GM18526 (cell line): ENCODE results near the gene MCC.

Experiments
- POLR2A ChIP-seq: IDR thresholded peaks from 3 replicates; pipeline ENCODE4 v1.6.1; 2011; ENCODE audit not compliant: insufficient read length; ENCODE audit errors: extremely low read depth

MCC gene

DNA sequence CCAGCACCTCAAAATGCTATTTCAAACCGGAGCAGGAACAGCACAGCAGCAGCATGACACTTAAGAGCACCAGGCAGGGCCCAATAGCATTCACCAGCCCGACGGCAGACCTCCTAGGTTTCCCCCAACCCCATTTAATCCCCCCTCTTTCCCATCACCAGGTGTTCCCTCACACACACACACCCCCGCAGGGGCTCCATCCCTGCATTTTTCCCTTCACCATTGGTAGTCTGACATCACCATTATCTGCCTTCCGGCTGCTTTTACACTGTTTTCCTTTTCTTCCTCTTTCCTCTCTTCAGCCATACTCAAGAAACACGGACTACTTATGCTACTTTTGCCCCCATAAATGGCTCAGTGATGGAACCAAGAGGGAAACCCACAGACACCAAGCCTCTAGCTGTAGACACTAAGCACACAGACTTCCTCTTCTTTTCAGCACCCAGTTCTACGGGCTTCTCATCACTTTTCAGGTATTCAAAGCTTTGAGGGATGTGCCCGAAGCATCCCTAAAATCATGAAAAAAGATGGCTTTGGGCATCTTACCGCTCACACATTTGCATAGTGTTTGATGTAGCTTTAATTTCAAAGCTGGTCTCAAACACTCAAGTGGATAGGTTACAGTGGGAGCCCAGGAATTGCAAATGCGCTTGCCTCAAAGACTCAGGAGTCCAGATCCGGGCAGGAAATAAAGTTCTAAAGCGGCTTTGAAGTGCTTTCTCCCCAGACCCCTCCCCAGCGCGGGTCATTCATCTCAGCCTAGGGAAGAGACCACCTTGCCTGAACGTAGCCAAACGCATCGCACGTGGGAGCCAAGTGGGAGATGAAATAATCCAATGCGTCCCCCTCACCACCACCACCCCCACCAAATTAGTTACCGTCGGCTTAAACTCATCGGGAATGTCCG is 194.9 kb downstream of the MCC start:
- TF ChIP-seq POLR2A: no peak

DNA sequence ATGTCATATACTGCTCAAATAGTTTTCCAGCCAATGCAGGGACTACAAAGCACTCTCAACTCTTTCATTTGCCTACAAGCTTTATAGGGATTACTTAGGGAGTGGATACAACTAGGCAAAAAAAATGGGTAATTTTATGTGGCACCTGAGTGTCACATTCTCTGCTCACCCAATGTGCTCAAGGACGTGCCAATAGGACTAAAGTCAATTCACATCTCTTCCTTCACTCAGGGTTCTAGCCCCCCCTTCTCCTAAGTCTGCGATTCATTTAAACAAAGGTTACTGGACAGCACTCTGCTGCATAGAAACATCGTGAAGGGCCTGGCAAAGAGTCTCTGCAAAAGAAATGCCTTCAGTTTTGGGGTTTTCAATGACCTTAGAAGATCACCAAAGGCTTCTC is 195.8 kb downstream of the MCC start:
- TF ChIP-seq POLR2A: no peak

DNA sequence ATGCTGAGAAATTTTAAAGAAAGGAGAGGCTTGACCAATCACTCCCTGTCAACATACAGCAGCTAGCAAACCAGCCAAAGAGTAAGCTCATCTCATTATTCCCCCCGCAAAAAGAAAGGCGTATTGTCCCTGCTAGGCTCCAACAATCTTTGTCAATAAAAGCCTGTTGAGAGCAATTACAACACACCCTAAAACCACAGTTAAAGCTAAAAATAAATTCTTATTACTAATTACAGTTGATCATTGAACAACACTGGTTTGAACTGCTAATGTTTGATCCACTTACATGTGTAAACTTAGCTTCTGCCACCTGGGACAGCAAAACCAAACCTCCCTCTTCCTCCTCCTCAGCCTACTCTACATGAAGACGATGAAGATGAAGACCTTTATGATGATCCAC is 204.7 kb downstream of the MCC start:
- no peak for TF ChIP-seq POLR2A

DNA sequence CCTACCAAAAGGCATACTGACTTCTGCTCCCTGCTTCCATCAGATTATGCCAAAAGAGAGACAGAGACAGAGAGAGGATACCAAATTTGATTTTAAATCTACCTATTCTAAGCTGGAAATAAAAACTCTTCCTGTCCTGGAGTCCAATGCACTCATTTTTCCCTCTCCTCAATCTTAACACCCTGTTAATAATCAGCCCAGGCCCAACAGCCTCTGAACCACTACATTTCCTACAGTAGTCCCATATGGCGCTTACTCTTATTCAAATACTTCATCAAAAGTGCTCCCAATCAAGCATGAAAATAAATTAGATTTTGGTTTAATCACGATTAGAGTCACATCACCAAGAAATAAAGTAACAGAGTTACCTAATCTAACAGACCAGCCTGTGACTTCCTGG is 205.8 kb downstream of the MCC start:
- no peak for TF ChIP-seq POLR2A

DNA sequence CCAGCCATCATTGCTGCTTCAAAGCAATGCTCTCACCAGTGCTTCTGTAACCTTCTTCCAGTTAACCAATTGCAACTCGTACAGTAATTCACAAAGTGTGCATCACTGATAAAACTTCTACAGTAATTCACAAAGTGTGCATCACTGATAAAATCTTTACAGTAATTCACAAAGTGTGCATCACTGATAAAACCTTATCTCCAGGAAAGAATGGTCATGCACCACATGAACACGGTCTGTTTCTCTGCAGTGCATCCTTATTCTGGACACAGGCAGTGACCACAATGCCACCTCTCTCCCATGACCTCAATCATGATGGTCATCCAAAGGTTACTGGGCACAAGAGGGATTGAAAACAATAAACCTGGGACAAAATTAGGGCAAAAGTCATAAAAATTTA is 207.1 kb downstream of the MCC start:
- TF ChIP-seq POLR2A: no peak

DNA sequence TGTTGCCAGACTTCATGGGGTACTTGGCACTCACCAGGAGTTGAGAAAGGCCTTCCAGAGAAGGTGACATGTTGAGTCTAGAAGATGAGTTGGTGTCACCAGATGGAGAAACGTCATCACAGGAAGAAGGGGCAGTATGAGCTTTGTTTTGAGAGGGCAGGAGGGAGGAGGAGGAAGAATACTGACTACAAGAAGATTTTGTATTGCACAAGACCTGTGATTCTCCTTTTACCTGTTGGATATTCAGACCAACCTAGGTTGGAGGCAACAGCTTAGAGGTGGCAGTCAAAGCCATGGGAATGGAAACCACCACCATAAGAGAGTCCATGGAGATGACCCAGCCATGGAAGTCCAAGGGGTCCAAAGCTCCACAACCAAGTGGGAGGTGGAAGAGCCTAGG is 207.7 kb downstream of the MCC start:
- no peak for TF ChIP-seq POLR2A

DNA sequence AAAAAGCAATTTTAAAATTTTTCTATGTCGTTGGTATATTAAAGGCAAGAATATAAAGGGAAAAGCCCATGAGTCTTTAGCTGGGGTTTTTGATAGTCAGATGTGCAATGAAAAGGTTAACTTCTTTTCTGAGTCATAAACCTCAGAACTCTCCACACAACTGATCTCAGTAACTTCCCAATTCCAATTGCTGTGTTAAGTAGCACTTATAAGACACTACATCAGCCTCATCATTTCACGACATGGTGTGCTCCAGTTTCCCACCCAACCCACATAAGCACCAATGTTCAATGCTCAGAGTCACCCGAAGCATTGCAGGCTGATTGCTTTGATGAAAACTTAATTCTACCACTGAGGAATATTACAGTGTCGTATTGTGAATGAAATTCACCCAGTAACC is 209.3 kb downstream of the MCC start:
- no peak for TF ChIP-seq POLR2A

DNA sequence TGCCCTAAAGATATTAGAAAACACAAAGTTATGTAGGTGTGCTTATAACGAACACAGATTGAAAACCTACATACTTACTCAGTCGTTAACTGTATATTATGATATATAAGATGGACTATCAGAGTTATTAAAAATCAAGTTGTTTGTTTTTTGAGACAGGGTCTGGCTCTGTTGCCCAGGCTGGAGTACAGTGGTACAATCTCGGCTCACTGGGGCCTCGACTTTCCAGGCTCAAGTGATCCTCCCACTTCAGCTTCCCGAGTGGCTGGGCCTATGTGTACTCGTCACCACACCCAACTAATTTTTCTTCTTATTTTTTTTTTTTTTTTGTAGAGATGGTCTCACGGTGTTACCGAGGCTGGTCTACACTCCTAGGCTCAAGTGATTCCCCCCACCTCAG is 211.8 kb downstream of the MCC start:
- TF ChIP-seq POLR2A: no peak

DNA sequence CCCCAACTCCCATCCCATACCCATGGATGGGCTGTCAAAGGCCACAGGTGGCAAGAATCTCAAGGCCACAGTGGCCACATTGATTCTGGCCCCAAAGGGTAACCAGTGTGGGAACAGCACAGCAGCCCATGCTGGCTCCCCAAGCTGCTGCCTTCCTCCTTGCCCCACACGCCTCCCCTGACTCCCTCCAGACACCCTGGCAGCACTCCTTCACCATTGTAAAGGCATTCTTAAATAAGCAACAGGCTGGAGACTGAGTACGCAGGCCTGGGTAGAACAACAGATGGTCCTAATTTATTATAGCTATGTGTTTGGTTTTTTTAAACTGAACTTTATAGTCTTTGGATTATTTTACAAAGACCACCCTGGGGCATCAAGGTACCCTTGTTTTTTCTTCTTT is 212.3 kb downstream of the MCC start:
- no peak for TF ChIP-seq POLR2A

DNA sequence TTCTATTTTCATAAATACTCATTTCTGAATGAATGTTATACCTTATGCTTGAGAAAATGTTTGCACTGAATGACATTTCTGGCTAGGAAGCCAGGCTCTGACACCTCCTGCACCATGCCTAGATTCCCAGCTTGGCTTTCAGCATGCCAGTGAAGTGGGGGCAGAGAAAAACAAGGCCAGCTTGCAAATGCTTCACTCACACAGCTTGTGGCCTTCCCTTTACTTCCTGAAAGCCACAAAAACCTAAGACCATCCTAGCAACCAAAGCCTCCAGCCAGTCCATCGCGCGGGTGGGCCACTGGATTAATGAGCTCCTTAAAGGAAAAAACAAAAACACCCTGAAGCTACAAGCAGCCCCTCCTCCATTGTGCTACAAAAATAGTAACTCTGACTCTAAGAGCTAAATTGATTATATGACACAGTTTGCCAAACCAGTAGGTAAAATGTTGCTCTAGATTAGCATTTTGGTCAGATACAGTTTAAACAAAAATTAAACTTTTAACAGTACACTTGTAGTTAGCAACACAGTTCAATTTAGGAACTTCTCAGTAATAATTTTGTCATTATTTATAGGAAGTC is 213.3 kb downstream of the MCC start:
- no peak for TF ChIP-seq POLR2A

DNA sequence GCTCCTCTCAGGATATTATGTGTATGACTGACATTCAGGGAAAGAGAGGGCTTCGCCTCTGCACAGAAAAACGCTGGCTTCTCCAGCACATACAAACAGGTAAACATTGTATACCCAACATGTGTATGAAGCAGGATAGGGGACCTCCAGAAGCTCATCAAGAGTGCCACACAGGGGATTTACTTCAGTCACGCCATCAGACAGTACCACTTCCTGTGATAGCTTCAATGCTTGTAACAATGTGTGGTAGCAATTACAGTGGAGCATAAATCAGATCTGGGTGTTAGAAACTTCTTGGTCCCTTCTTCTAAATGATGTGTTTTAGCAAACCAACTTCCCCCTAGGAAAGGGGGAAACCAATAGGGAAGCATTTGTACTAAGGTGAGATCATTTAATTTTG is 214.3 kb downstream of the MCC start:
- no peak for TF ChIP-seq POLR2A

DNA sequence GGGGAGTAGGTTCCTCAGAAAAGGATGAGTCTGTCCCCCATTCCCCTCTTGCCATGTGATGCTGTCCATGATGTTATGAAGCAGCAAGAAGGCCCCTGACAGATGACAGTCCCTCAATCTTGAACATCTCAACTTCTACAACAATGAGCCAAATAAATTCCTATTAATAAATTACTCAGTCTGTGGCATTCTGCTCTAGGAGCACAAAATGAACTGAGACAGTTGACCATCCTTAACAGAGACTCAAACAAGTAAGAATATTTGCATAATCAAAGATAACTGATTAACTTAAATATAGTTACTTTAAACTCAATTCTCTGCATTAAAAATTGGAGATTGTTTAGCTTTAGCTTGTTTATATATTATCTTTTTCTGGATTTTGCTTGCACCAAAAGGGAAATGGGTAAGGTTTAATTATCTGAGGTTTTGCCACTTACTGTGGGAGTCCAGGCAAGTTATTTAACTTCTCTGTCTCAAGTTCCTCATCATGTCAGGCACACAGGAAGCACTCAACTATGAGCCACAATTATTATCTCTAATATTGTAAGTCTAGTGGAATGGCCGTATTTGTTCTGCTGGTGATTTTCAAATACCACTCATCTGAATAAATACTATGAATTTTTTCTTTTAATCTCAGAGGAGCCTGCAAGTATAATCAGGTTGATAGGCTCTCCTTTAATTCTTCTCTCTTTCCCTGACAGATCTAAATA is 216.4 kb downstream of the MCC start:
- TF ChIP-seq POLR2A: no peak

DNA sequence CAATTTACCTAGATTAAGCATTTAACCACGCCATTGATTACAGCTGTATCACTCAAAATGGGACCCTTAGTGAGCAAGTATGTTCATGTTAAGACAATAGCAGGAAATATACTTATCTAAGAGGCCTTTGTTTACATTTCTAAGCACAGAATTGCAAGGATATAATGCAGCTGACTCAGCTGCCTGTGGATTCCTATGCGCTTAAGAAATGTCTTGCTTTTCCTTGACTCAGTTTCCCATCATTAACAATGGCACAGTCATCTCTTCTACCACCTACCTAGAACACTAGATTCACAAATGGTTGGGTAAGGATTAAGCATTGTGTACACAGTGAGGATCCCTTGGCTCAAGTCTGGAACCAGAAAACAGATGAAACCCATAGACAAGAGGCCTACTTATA is 217.2 kb downstream of the MCC start:
- no peak for TF ChIP-seq POLR2A

DNA sequence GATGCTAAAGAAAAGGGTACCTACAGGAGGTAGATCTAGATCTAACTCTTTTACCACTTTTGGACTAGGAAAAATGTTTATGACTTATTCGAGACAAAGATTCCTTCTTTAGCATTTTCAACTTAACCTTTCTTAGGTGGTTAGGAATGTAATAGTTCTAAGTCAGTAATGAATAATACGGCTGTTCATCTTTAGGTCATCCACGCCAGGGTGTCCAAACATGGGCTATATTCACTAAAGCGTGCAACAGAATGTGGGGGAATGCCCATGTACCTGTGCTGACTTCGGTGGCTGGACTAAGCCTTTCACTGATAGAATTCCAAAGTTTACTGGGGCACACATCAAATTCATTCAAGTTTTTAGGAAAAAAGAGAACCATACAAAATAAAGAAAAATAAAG is 218.2 kb downstream of the MCC start:
- TF ChIP-seq POLR2A: no peak

DNA sequence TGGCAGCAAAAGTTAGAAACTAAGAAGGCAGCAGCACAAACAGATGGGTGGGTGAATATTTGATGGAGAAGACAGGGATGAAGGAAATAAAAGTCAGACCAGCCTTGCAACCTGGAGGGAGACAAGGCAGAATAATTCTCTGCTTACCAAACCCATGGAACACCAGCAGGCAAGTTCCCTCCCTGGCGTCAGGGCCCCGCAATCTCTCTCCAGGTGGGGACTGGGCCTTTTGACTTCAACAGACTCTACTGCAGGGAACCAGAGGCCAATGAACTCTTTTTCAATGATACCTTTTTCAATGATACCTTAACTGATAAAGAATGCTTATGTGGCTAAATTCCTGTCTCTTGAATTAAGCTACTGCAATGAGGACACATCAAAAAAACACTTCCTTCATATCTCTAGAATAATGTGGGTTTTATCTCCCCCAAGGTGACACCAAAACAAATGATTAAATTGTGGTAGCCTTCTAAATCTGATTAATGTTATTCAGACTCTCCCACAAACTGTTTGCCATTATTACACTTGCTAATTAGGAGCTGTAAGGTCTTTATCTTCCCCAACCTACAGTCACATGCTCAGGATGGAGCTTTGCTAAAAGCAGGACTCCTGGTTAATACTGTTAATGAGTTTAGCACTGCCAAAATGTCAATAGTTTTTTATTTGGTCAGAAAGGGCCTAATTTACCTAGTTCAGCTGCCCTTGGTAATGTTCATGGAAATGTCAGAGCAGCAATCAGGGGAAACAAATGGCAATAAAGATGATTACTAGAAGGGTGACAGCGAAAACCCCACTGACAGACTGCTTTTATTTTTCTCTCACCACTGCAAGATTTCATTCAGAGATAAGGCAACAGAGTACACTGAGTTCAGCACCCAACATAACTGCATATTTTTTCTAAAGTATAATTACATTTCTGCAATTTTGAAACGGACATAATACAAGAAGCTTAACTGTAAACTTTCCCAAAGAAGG is 218.9 kb downstream of the MCC start:
- TF ChIP-seq POLR2A: no peak
